Mesendoderm (in vitro differentiated cells): ENCODE data around the gene TCTN1. TPM values are rescaled to one million over a fixed set of nuclear protein-coding genes. Genes with fewer than 3 reads are reported as not detected.

Source experiments
- DNase-seq: peaks from one replicate; pipeline ENCODE4 v3.0.0; 2013
- H2AK5ac ChIP-seq: 2 replicates; pipeline ENCODE4 v1.6.1; 2013; ENCODE audit warnings: low read length, inconsistent platforms
- H2BK120ac ChIP-seq: 2 replicates; pipeline ENCODE4 v1.6.1; 2013; ENCODE audit warnings: low read depth, mild to moderate bottlenecking, low read length, moderate library complexity, mixed read lengths
- H2BK15ac ChIP-seq: replicated peaks from 2 replicates; pipeline ENCODE4 v1.6.1; 2013; ENCODE audit warnings: low read depth, mild to moderate bottlenecking, moderate library complexity
- H2BK5ac ChIP-seq: 2 replicates; pipeline ENCODE4 v1.6.1; 2013; ENCODE audit warnings: low read length, inconsistent platforms
- H3K18ac ChIP-seq: 2 replicates; pipeline ENCODE4 v1.6.1; 2013; ENCODE audit warnings: mild to moderate bottlenecking, low read length, mixed read lengths
- H3K23ac ChIP-seq: one replicate; pipeline ENCODE4 v1.6.1; 2013; ENCODE audit warnings: low read length
- H3K27ac ChIP-seq: 2 replicates; pipeline ENCODE4 v1.5.1; 2013; ENCODE audit warnings: low read depth, mild to moderate bottlenecking, inconsistent platforms, low read length, moderate library complexity
- H3K27me3 ChIP-seq: 2 replicates; pipeline ENCODE4 v1.6.1; 2013; ENCODE audit warnings: low read length, control low read depth, mild to moderate bottlenecking, inconsistent platforms; ENCODE audit not compliant: insufficient read depth, poor library complexity
- H3K36me3 ChIP-seq: 2 replicates; pipeline ENCODE4 v1.6.1; 2013; ENCODE audit warnings: low read length, inconsistent platforms; ENCODE audit not compliant: control insufficient read depth, insufficient read depth
- H3K4ac ChIP-seq: one replicate; pipeline ENCODE4 v1.6.1; 2013; ENCODE audit warnings: low read depth, mild to moderate bottlenecking, low read length, moderate library complexity
- H3K4me1 ChIP-seq: 2 replicates; pipeline ENCODE4 v1.6.1; 2013; ENCODE audit warnings: low read depth, low read length, inconsistent platforms; ENCODE audit not compliant: control insufficient read depth
- H3K4me2 ChIP-seq: 2 replicates; pipeline ENCODE4 v1.6.1; 2013; ENCODE audit warnings: low read length
- H3K4me3 ChIP-seq: 2 replicates; pipeline ENCODE4 v1.5.1; 2013; ENCODE audit warnings: mild to moderate bottlenecking, low read length
- H3K56ac ChIP-seq: one replicate; pipeline ENCODE4 v1.6.1; 2013; ENCODE audit warnings: low read length
- H3K79me1 ChIP-seq: 2 replicates; pipeline ENCODE4 v1.6.1; 2013; ENCODE audit warnings: low read length, inconsistent platforms
- H3K79me2 ChIP-seq: 2 replicates; pipeline ENCODE4 v1.6.1; 2013; ENCODE audit warnings: mild to moderate bottlenecking, low read length; ENCODE audit not compliant: control insufficient read depth, insufficient read depth
- H3K9ac ChIP-seq: 2 replicates; pipeline ENCODE4 v1.6.1; 2013; ENCODE audit warnings: low read length, inconsistent platforms
- H4K5ac ChIP-seq: one replicate; pipeline ENCODE4 v1.6.1; 2013; ENCODE audit warnings: low read length
- H4K8ac ChIP-seq: one replicate; pipeline ENCODE4 v1.6.1; 2013; ENCODE audit warnings: low read depth, mild to moderate bottlenecking, control low read depth, low read length, moderate library complexity
- WGBS: extraction: QIAGEN DNeasy Blood & Tissue Kit; methylation state at CpG from one replicate; pipeline ENCODE4 v1.1.7; 2013; ENCODE audit warnings: low lambda C conversion rate, missing lambda C conversion rate; ENCODE audit not compliant: insufficient coverage; ENCODE audit errors: extremely low coverage; 5-methylcytosine and 5-hydroxymethylcytosine counted together
- polyA plus RNA-seq, 2 experiments: library from polyadenylated mRNA; stranded (reverse); fragments of 200-250 nt; gene quantifications; one replicate each; pipeline ENCODE4 v1.2.3, GENCODE V29; 2013

TCTN1 gene
- polyA plus RNA-seq (2013, experiment 1 of 2): 11.7 TPM
- polyA plus RNA-seq (2013, experiment 2 of 2): 12.2 TPM

- no peak within 1 kb of the TSS for H2AK5ac ChIP-seq
- H4K8ac ChIP-seq: peak within 1 kb of the TSS; percentile 91
- H3K56ac ChIP-seq: peak within 1 kb of the TSS; percentile 89
- peaks cover 3% of the 10 kb centered on the region for H3K4me1 ChIP-seq
- no peaks in the 10 kb centered on the region for H3K79me1 ChIP-seq
- peak within 1 kb of the TSS; percentile 79 for H3K4me2 ChIP-seq
- H3K27me3 ChIP-seq: no peaks in the 10 kb centered on the region
- H3K4ac ChIP-seq: no peak within 1 kb of the TSS
- no peak within 1 kb of the TSS for H2BK5ac ChIP-seq
- H3K9ac ChIP-seq: peak within 1 kb of the TSS; percentile 80
- H3K23ac ChIP-seq: no peak within 1 kb of the TSS
- H3K27ac ChIP-seq: no peak within 1 kb of the TSS
- peak within 1 kb of the TSS; percentile 89 for H4K5ac ChIP-seq
- no peak within 1 kb of the TSS for H2BK15ac ChIP-seq
- no peaks in the 10 kb centered on the region for H3K36me3 ChIP-seq
- H3K4me3 ChIP-seq: peak within 1 kb of the TSS; percentile 57
- no peak within 1 kb of the TSS for H2BK120ac ChIP-seq
- DNase-seq: peak; percentile 97
- H3K18ac ChIP-seq: no peak within 1 kb of the TSS
- no peaks in the 10 kb centered on the region for H3K79me2 ChIP-seq
- no CpG with 5 or more reads among the region's 60 CpGs for WGBS
Observed at GRCh38 chr12:110613771-110614684, at the start of gene TCTN1. Gene TCTN1, plus strand, starts transcription at chr12:110614129. Its CDS starts 54 bp downstream, at chr12:110614183.

DNA sequence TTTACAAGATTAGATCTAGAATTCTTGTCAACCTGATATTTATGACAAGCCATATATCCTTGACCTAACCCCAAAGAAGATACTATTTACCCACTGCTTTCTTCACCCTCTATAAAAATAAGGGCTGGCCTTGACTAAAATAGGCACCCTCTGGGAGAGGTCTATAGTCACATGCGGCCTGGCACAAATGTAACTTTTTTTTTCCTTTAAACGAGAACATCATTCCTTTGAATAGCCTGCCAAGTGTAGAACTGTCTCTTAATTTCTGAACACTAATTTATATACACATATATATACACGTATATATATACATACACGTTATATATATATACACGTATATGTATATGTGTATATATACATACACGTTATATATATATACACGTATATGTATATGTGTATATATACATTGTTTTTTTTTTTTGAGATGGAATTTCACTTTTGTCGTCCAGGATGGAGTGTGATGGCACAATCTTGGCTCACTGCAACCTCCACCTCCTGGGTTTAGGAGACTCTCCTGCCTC, 49.4 kb upstream of the TCTN1 start:
- Histone ChIP-seq H3K4me3 (no peak overlapping the region), H3K27ac (no peak overlapping the region), H3K4me1 (peaks cover 4% of the 10 kb centered on the region), H2BK15ac (no peak overlapping the region), H2BK5ac (no peak overlapping the region), H3K4ac (no peak overlapping the region), H3K36me3 (no peaks in the 10 kb centered on the region), H2BK120ac (no peak overlapping the region), H4K8ac (no peak overlapping the region), H2AK5ac (no peak overlapping the region), H3K23ac (no peak overlapping the region), H3K18ac (no peak overlapping the region), H3K79me2 (peaks cover 20% of the 10 kb centered on the region), H3K27me3 (no peaks in the 10 kb centered on the region), H4K5ac (no peak overlapping the region), H3K79me1 (peaks cover 12% of the 10 kb centered on the region), H3K9ac (no peak overlapping the region), H3K56ac (no peak overlapping the region), H3K4me2 (no peak overlapping the region)
- no peak for DNase-seq
- WGBS: no CpG with 5 or more reads among the region's 8 CpGs

DNA sequence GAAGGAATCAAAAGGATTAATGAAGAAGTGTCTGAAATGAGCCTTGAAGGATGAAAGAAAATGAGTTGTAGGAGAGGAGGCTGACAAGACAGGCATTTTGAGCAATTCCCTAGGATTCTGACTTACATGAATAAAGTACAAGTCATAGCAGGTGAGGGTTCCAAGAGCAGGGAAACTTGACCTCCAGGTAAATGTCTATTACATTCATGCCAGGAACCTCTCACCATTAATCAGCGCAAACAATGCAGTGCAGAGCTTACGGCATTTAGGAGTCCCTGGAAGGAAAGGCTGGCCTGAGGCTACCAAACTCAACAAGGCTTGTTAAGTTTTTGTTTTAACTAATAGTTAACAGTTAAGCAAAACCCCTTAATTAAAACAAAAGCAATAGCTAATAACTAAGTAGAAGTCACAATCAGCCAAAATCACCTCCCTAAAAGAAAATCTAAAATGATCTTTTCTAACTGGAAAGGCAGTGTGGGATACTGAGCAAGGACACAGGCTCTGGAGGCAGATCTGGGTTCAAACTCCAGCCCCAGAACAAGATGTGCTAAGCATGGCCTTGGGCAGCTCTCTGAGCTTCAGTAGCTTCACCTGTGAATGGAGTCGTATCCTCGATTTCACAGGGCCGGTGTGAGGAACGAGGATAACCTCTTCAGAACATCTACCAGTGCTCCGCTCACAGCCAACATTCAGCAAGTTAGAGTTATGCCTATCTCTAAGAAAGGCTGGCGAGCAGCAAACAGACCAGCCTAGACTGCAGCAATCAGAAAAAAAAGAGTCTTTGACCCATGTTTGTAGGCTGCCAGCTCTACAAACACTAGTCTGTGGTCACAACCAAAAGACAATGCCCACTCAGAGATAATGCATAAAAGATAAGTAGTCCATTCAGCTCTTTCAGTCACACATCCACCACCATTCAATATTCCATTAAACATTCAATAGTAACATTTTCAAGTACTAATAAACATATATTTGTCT, 47.7 kb upstream of the TCTN1 start:
- H3K27me3 ChIP-seq: no peaks in the 10 kb centered on the region
- H4K8ac ChIP-seq: no peak overlapping the region
- no peak overlapping the region for H3K23ac ChIP-seq
- H2BK120ac ChIP-seq: no peak overlapping the region
- peaks cover 20% of the 10 kb centered on the region for H3K79me2 ChIP-seq
- H2BK15ac ChIP-seq: no peak overlapping the region
- DNase-seq: peak; percentile 60
- no peak overlapping the region for H3K4me3 ChIP-seq
- no peak overlapping the region for H3K27ac ChIP-seq
- no CpG with 5 or more reads among the region's 8 CpGs for WGBS
- no peaks in the 10 kb centered on the region for H3K36me3 ChIP-seq
- H3K56ac ChIP-seq: peak overlapping the region; percentile 60
- H3K4me1 ChIP-seq: peaks cover 4% of the 10 kb centered on the region
- no peak overlapping the region for H3K18ac ChIP-seq
- no peak overlapping the region for H3K4me2 ChIP-seq
- no peak overlapping the region for H2AK5ac ChIP-seq
- no peak overlapping the region for H3K9ac ChIP-seq
- no peak overlapping the region for H3K4ac ChIP-seq
- H3K79me1 ChIP-seq: peaks cover 10% of the 10 kb centered on the region
- no peak overlapping the region for H4K5ac ChIP-seq
- H2BK5ac ChIP-seq: no peak overlapping the region

DNA sequence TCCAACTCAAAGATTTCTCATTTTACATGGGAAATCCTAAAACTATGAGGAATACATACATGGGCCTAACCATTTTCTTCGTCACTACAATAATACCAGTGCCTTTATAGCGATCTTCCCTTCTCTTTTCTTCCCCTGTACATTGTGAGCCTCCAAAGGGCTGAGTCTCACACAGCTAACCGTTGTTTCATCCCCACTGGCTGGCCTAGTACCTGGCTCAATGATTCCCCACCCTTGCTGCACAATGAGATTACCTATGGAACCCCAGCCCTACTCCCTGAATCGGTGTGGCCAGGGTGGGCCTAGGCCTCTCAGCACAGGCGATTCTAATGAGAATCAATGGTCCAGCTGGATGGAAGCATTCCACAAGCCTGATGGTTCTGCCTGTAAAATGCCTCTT, 46.9 kb upstream of the TCTN1 start:
- Histone ChIP-seq H2BK5ac (no peak overlapping the region), H3K4ac (no peak overlapping the region), H3K9ac (no peak overlapping the region), H3K56ac (no peak overlapping the region), H3K18ac (no peak overlapping the region), H3K27me3 (no peaks in the 10 kb centered on the region), H4K5ac (no peak overlapping the region), H3K79me2 (peaks cover 19% of the 10 kb centered on the region), H3K4me2 (no peak overlapping the region), H3K27ac (no peak overlapping the region), H3K79me1 (peaks cover 10% of the 10 kb centered on the region), H3K4me3 (no peak overlapping the region), H3K23ac (no peak overlapping the region), H3K4me1 (peaks cover 4% of the 10 kb centered on the region), H2AK5ac (no peak overlapping the region), H2BK15ac (no peak overlapping the region), H4K8ac (no peak overlapping the region), H3K36me3 (no peaks in the 10 kb centered on the region), H2BK120ac (no peak overlapping the region)
- no CpG with 5 or more reads among the region's 5 CpGs for WGBS
- DNase-seq: no peak

DNA sequence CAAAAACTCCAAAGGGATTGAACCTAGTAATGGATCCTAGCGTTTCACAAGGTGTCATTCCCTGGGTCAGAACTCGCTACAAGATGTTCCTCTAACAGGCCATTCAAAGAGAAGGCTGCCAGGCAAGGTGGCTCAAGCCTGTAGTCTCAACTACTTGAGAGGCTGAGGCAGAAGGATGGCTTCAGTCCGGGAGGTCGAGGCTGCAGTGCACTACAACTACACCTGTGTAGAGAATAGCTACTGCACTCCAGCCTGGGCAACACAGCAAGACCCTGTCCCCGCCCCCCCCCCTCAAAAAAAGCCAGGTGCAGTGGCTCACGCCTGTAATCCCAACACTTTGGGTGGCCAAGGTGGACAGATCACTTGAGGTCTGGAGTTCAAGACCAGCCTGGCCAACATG, 45.2 kb upstream of the TCTN1 start:
- Histone ChIP-seq H4K5ac (no peak overlapping the region), H2BK120ac (no peak overlapping the region), H2BK5ac (no peak overlapping the region), H3K27ac (no peak overlapping the region), H3K79me1 (peaks cover 10% of the 10 kb centered on the region), H3K4me1 (peaks cover 4% of the 10 kb centered on the region), H3K79me2 (peaks cover 19% of the 10 kb centered on the region), H3K4me2 (no peak overlapping the region), H3K4me3 (no peak overlapping the region), H4K8ac (no peak overlapping the region), H3K9ac (no peak overlapping the region), H3K4ac (no peak overlapping the region), H3K27me3 (no peaks in the 10 kb centered on the region), H3K56ac (no peak overlapping the region), H2BK15ac (no peak overlapping the region), H2AK5ac (no peak overlapping the region), H3K23ac (no peak overlapping the region), H3K18ac (no peak overlapping the region), H3K36me3 (no peaks in the 10 kb centered on the region)
- no peak for DNase-seq
- no CpG with 5 or more reads among the region's 6 CpGs for WGBS
